Lower leg skin (tissue), 3 donors: ENCODE results near the gene ZNF586.

ENCODE experiments used
- POLR2A ChIP-seq, 2 donors: fragments of 450-650 bp; IDR thresholded peaks; one replicate each; pipeline ENCODE4 v1.6.1; 2016 to 2017; ENCODE audit warnings: antibody characterized with exemption in 2 of 2, mild to moderate bottlenecking in 1 of 2, moderate library complexity in 1 of 2
- TF ChIP-seq, protein P1 (sequence below), 3 donors: fragments of 450-650 bp; IDR thresholded peaks; one replicate each; pipeline ENCODE4 v1.5.1; 2016; ENCODE audit warnings: antibody characterized with exemption in 3 of 3, mild to moderate bottlenecking in 3 of 3, moderate library complexity in 2 of 3

GRCh38 chr19:57818378-57818777 lies 48.9 kb downstream of the ZNF586 start:
- TF ChIP-seq, protein P1, sequence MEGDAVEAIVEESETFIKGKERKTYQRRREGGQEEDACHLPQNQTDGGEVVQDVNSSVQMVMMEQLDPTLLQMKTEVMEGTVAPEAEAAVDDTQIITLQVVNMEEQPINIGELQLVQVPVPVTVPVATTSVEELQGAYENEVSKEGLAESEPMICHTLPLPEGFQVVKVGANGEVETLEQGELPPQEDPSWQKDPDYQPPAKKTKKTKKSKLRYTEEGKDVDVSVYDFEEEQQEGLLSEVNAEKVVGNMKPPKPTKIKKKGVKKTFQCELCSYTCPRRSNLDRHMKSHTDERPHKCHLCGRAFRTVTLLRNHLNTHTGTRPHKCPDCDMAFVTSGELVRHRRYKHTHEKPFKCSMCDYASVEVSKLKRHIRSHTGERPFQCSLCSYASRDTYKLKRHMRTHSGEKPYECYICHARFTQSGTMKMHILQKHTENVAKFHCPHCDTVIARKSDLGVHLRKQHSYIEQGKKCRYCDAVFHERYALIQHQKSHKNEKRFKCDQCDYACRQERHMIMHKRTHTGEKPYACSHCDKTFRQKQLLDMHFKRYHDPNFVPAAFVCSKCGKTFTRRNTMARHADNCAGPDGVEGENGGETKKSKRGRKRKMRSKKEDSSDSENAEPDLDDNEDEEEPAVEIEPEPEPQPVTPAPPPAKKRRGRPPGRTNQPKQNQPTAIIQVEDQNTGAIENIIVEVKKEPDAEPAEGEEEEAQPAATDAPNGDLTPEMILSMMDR (IDR thresholded peaks at IDR 0.05), result no peak
- TF ChIP-seq POLR2A (IDR thresholded peaks at IDR 0.05), result no peak
